ENCODE data around the gene GRIA3.

GRIA3 gene

DNA sequence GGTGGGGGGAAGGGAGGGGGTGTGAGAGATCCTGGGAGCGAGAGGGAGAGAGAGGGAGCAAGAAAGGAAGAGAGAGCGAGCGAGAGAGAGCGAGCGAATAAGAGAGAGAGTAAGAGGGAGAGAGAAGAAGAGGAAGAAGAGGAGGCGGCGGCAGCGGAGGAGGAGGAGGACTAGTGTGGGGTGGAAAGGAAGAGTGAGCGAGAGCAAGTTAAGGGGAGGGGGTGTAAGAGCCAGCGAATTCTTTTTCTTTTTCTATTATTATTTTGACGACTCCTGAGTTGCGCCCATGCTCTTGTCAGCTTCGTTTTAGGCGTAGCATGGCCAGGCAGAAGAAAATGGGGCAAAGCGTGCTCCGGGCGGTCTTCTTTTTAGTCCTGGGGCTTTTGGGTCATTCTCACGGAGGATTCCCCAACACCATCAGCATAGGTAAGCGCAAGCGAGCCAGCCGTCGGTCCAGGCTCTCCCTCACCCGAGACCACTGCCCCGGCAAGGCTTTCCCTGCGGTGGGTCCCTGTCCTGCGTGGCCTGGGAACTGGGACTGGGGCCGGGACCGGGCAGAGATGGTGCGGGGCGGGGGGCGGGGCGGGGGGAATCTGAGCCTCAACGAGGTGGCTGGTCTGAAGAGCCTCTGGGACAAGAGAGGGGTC lies at the start of gene GRIA3:
Gene GRIA3, plus strand, starts transcription at position 60 of the 647 bp plus-strand sequence. Its CDS starts 258 bp downstream, at position 318.
- H3K27ac ChIP-seq: no peak within 1 kb of the TSS
- H3K27me3 ChIP-seq (replicated peaks): no peaks in the 10 kb centered on the region
- TF ChIP-seq, protein P1, sequence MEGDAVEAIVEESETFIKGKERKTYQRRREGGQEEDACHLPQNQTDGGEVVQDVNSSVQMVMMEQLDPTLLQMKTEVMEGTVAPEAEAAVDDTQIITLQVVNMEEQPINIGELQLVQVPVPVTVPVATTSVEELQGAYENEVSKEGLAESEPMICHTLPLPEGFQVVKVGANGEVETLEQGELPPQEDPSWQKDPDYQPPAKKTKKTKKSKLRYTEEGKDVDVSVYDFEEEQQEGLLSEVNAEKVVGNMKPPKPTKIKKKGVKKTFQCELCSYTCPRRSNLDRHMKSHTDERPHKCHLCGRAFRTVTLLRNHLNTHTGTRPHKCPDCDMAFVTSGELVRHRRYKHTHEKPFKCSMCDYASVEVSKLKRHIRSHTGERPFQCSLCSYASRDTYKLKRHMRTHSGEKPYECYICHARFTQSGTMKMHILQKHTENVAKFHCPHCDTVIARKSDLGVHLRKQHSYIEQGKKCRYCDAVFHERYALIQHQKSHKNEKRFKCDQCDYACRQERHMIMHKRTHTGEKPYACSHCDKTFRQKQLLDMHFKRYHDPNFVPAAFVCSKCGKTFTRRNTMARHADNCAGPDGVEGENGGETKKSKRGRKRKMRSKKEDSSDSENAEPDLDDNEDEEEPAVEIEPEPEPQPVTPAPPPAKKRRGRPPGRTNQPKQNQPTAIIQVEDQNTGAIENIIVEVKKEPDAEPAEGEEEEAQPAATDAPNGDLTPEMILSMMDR (IDR thresholded peaks at IDR 0.05; ENCODE audit: low read depth, low read length, missing control alignments): no peak
- no peaks in the 10 kb centered on the region for H3K36me3 ChIP-seq (replicated peaks)
- H3K4me3 ChIP-seq (ENCODE audit: low read depth, low read length): peak within 1 kb of the TSS; percentile 56
- in situ Hi-C loops (cut with HindIII; ENCODE audit: low pct_ligation_motif_present, low sequenced_read_pairs): no loop called here
- no peak for DNase-seq

DNA sequence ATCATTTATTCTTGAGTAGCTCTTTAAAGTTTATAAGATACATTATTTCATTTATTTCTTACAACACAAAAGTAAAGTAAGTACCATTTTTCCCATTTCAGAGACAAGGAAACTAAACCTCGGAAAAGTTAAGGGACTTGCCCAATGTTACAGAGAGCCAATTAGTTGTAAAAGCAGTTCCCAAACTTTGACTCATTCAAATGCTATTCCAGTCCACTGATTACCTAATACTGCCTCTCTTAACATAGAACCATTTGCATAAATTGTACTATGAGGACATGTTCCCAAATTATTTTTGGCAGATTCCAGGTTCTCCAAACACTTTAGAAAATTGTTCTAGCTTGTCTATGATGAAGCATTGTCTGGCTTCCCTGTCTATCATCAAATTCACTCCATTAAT lies 45.6 kb upstream of the GRIA3 start:
- in situ Hi-C loops (cut with HindIII; ENCODE audit: low pct_ligation_motif_present, low sequenced_read_pairs): no loop called here
- no peak for DNase-seq
- H3K36me3 ChIP-seq (replicated peaks): no peaks in the 10 kb centered on the region
- H3K27ac ChIP-seq: no peak overlapping the region
- TF ChIP-seq, protein P1 (IDR thresholded peaks at IDR 0.05; ENCODE audit: low read depth, low read length, missing control alignments): no peak
- H3K27me3 ChIP-seq (replicated peaks): no peaks in the 10 kb centered on the region
- H3K4me3 ChIP-seq (ENCODE audit: low read depth, low read length): no peak overlapping the region

DNA sequence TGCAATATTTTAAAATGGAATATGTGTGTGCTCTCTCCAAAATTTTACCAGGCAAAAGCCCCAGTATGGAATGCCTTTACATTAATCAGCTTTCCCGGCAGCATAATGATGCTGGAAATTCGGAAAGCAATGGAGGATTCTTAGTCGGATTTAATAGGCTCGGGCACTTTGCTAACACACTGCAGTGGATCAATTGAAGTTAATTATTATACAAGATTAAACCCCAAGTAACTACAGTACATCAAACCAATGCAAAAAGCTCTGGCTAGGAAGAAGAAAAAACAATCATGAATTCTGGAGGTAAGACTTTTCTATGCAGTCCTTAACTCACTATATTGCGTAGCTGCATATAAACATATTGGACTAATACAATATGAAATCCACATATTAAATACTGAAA lies 43.6 kb upstream of the GRIA3 start:
- Histone ChIP-seq H3K36me3 (replicated peaks) (no peaks in the 10 kb centered on the region), H3K4me3 (ENCODE audit: low read depth, low read length) (no peak overlapping the region), H3K27me3 (replicated peaks) (no peaks in the 10 kb centered on the region), H3K27ac (no peak overlapping the region)
- in situ Hi-C loops (cut with HindIII; ENCODE audit: low pct_ligation_motif_present, low sequenced_read_pairs): no loop called here
- no peak for DNase-seq
- TF ChIP-seq, protein P1 (IDR thresholded peaks at IDR 0.05; ENCODE audit: low read depth, low read length, missing control alignments): no peak

DNA sequence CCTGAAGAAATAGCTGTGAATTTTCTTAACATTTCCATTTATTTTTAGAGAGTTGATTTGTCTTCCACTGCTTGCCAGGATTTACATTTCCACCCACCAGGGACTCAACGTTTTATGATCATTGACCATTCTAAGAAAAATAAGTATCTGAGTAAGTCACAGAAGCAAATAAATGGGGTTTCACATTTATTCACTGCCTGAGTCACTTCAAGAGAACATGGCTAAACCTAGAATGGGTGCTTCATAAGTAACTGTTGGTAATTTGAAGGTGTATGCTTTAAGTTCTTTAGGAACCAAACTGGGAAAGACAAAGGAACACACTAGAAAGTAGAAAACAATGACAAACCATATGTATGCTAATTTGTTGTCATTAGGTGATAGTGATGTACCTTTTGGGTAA lies 43.2 kb upstream of the GRIA3 start:
- Histone ChIP-seq H3K27ac (no peak overlapping the region), H3K36me3 (replicated peaks) (no peaks in the 10 kb centered on the region), H3K4me3 (ENCODE audit: low read depth, low read length) (no peak overlapping the region), H3K27me3 (replicated peaks) (no peaks in the 10 kb centered on the region)
- in situ Hi-C loops (cut with HindIII; ENCODE audit: low pct_ligation_motif_present, low sequenced_read_pairs): no loop called here
- TF ChIP-seq, protein P1 (IDR thresholded peaks at IDR 0.05; ENCODE audit: low read depth, low read length, missing control alignments): no peak
- DNase-seq: no peak

DNA sequence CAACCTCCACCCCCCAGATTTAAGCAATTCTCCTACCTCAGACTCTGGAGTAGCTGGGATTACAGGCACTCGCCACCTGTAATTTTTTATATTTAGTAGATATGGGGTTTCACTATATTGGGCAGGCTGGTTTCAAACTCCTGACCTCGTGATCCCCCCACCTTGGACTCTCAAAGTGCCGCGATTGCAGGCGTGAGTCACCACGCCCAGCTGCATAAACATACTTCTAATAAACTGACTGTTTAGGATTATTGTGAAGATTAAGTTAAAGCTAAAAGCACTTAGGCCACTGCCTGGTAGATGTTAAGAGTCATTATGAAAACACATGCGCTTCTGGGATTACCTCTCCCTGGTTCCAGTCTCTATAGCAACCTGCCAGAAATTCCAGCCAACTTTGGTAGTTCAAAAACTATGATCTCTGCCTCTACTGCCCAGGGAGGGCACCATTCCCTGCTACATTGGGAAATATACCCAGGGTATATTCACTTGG lies 30.2 kb upstream of the GRIA3 start:
- TF ChIP-seq, protein P1 (IDR thresholded peaks at IDR 0.05; ENCODE audit: low read depth, low read length, missing control alignments): no peak
- DNase-seq: no peak
- Histone ChIP-seq H3K27me3 (replicated peaks) (no peaks in the 10 kb centered on the region), H3K36me3 (replicated peaks) (no peaks in the 10 kb centered on the region), H3K27ac (no peak overlapping the region), H3K4me3 (ENCODE audit: low read depth, low read length) (no peak overlapping the region)
- in situ Hi-C loops (cut with HindIII; ENCODE audit: low pct_ligation_motif_present, low sequenced_read_pairs): no loop called here

DNA sequence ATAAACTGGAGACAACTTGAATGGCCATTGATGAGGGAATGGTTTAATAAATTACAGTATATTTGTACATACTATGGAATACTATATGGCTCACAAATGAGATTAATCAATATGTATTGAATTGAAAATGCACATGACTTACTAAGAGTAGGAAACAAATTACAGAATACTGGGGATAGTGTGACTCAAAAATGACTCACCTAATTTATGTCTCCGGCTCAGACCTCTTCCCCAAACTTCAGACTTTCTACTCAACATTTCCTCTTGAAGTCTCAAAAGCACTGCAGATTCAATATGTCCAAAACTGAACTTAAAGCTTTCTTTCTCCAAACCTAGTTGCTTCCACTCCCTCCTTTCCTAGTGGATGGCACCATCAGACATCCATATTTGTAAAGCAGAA lies 28.8 kb upstream of the GRIA3 start:
- Histone ChIP-seq H3K4me3 (ENCODE audit: low read depth, low read length) (no peak overlapping the region), H3K36me3 (replicated peaks) (no peaks in the 10 kb centered on the region), H3K27ac (no peak overlapping the region), H3K27me3 (replicated peaks) (no peaks in the 10 kb centered on the region)
- in situ Hi-C loops (cut with HindIII; ENCODE audit: low pct_ligation_motif_present, low sequenced_read_pairs): no loop called here
- TF ChIP-seq, protein P1 (IDR thresholded peaks at IDR 0.05; ENCODE audit: low read depth, low read length, missing control alignments): no peak
- DNase-seq: no peak

All from brain microvascular endothelial cell (primary cell).